Testis (tissue), 2 donors: ENCODE measurements around the gene OR5H14.

Source experiments
- POLR2A ChIP-seq: fragments of 450-650 bp; IDR thresholded peaks from one replicate; pipeline ENCODE4 v1.6.1; 2017; ENCODE audit warnings: antibody characterized with exemption, mild to moderate bottlenecking, moderate library complexity
- TF ChIP-seq, protein P1 (sequence below), 3 experiments: fragments of 450-650 bp in 2 of 3; fragments of 200-600 bp in 1 of 3; sonication (generic) in 1 of 3; IDR thresholded peaks; one replicate each; pipeline ENCODE4 v1.5.1; 2016 to 2019; ENCODE audit warnings: antibody characterized with exemption in 3 of 3, mild to moderate bottlenecking in 2 of 3, moderate library complexity in 1 of 3

DNA sequence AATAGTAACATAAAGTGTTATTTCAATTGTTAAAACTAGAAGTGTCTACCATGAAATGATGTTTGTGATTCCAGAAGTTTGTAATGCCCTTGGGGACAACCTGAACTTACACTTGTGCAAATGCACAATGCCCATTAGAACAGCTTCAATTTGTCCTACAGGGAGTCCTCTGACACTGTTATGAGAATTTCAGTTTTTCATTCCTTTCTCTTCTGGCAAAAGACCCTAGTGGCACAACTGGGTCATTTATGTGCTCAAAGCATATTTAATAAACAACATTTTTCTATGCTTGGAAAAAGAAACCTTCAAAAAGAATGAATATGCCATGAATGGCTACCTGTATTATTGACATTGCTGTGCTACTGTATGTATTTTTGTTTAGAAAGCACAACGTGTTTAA, 16.9 kb upstream of the OR5H14 start, which contains the start of gene OR5H1:
- TF ChIP-seq, protein P1, sequence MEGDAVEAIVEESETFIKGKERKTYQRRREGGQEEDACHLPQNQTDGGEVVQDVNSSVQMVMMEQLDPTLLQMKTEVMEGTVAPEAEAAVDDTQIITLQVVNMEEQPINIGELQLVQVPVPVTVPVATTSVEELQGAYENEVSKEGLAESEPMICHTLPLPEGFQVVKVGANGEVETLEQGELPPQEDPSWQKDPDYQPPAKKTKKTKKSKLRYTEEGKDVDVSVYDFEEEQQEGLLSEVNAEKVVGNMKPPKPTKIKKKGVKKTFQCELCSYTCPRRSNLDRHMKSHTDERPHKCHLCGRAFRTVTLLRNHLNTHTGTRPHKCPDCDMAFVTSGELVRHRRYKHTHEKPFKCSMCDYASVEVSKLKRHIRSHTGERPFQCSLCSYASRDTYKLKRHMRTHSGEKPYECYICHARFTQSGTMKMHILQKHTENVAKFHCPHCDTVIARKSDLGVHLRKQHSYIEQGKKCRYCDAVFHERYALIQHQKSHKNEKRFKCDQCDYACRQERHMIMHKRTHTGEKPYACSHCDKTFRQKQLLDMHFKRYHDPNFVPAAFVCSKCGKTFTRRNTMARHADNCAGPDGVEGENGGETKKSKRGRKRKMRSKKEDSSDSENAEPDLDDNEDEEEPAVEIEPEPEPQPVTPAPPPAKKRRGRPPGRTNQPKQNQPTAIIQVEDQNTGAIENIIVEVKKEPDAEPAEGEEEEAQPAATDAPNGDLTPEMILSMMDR (IDR thresholded peaks at IDR 0.05): no peak
- no peak for TF ChIP-seq POLR2A
